ENCODE data around the gene ATP2B2. TPM values are rescaled to one million over a fixed set of nuclear protein-coding genes. Genes with fewer than 3 reads are reported as not detected.

ATP2B2 gene
- total and polyA plus RNA-seq, 9 of the 15 experiments (the other 6 are each of a cell fraction or from before 2014, with no cell fraction given): 0.06 TPM; not detected in 8

DNA sequence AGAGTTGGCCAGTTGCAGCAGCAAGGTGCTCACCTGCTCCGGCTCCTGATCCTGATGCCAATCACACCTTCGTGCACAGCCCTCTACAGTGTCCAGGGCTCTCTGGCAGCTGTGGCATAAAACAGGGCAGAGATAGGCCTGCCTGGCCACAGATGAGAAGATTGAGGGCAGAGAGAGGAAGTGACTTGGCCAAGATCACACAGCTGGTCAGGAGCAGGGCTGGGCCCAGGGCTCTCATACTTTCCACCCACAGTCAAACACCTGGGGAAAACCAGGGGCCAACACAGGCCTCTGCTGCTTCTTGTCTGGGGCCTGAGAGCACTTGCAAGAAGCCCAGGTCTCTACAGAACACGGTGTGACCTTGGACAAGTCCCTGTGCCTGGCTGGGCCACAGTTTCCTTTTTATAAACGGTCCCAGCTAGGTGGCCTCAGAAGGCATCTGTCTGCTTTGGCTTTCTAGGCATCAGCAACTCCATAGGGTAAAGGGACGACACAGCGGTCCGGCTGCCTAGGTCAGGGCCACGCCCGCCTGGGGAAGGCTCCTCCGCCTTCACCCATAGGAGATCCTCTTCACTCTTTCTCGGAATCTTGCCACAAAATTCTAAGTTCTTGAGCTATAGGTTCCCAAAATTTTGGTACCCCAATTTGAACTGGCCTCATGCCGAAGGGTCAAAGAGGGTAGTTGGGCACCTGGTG is 3.1 kb downstream of the ATP2B2 start:
- in situ Hi-C loops (cut with MboI) (no loop called here), intact Hi-C loops (cut with micrococcal nuclease) (no loop called here)
- Histone ChIP-seq H3K4me2 (ENCODE audit: insufficient read depth, low read length) (no peak overlapping the region), H3K4me1 (replicated peaks in 1 of 2; ENCODE audit: control insufficient read depth in 2 of 2, insufficient read depth in 2 of 2, low read length in 2 of 2) (peaks cover 0 to 3% of the 10 kb centered on the region in 2 experiments; a peak in 1 of 5 replicates), H3K9me3 (replicated peaks; ENCODE audit: control insufficient read depth, insufficient read depth, low read depth, low read length) (no peaks in the 10 kb centered on the region), H3K4me3 (no peak overlapping the region), H3K9ac (ENCODE audit: insufficient read depth in 1 of 2, low read depth in 2 of 2, low read length in 2 of 2) (no peak overlapping the region), H3K27me3 (ENCODE audit: control insufficient read depth in 2 of 2, insufficient read depth in 2 of 2, low read length in 2 of 2) (peaks cover 44 to 78% of the 10 kb centered on the region in 2 experiments), H3K79me2 (ENCODE audit: control insufficient read depth, insufficient read depth, low read length) (no peaks in the 10 kb centered on the region), H2AFZ (ENCODE audit: low read depth, low read length) (no peak overlapping the region), H4K20me1 (replicated peaks; ENCODE audit: control insufficient read depth, insufficient read depth, low read length) (peaks cover 21% of the 10 kb centered on the region), H3K36me3 (ENCODE audit: control insufficient read depth, insufficient read depth, low read length) (no peaks in the 10 kb centered on the region), H3K27ac (ENCODE audit: extremely low read depth, low read depth, low read length) (no peak overlapping the region), H3K9me1 (ENCODE audit: control insufficient read depth, insufficient read depth, low read length) (no peaks in the 10 kb centered on the region)
- FAIRE-seq: no peak
- ATAC-seq: no peak; the same call in 2 of the 3 replicates
- 0% methylated on average over 12 of the region's 12 CpGs for WGBS (ENCODE audit: insufficient coverage, low coverage, missing lambda C conversion rate)
- no TSS peak for BruUV-seq (replicated peaks)
- ChIA-PET CTCF (ENCODE audit: low intra/inter-chr PET ratio) (no interaction called here), POLR2A (interaction anchor here (0.7 to 0.8 kb wide), 3 partner anchors 9 to 181 kb away, joined by 3 read pairs; no protein-coding TSS in a partner anchor)
- no peak for DNase-seq (ENCODE audit: extremely low read depth in 1 of 4, low spot score in 3 of 4)
- TF ChIP-seq CREB1 (IDR thresholded peaks at IDR 0.05) (no peak), CREB1 (CRISPR knock-in tag; IDR thresholded peaks at IDR 0.05) (no peak), NUFIP1 (IDR thresholded peaks at IDR 0.05; ENCODE audit: partially characterized antibody) (no peak), POLR2B (IDR thresholded peaks at IDR 0.05; ENCODE audit: low read depth, partially characterized antibody) (no peak), CSDE1 (IDR thresholded peaks at IDR 0.05) (no peak), SNIP1 (IDR thresholded peaks at IDR 0.05; ENCODE audit: low read depth) (no peak), ESRRB (CRISPR knock-in tag; IDR thresholded peaks at IDR 0.05; ENCODE audit: borderline replicate concordance) (no peak), POLR3A (IDR thresholded peaks at IDR 0.05; ENCODE audit: borderline replicate concordance, extremely low read depth, insufficient read depth, insufficient read length) (no peak), ZNF143 (CRISPR knock-in tag; IDR thresholded peaks at IDR 0.05) (no peak), NR1H2 (CRISPR knock-in tag; IDR thresholded peaks at IDR 0.05) (no peak), ZNF445 (CRISPR knock-in tag; IDR thresholded peaks at IDR 0.05; ENCODE audit: low read depth) (no peak), POLR2A (conservative IDR thresholded peaks at IDR 0.05) (no peak)
- TF ChIP-seq, protein P1, sequence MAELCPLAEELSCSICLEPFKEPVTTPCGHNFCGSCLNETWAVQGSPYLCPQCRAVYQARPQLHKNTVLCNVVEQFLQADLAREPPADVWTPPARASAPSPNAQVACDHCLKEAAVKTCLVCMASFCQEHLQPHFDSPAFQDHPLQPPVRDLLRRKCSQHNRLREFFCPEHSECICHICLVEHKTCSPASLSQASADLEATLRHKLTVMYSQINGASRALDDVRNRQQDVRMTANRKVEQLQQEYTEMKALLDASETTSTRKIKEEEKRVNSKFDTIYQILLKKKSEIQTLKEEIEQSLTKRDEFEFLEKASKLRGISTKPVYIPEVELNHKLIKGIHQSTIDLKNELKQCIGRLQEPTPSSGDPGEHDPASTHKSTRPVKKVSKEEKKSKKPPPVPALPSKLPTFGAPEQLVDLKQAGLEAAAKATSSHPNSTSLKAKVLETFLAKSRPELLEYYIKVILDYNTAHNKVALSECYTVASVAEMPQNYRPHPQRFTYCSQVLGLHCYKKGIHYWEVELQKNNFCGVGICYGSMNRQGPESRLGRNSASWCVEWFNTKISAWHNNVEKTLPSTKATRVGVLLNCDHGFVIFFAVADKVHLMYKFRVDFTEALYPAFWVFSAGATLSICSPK (IDR thresholded peaks at IDR 0.05; ENCODE audit: borderline replicate concordance): no peak
- TF ChIP-seq, protein P2, sequence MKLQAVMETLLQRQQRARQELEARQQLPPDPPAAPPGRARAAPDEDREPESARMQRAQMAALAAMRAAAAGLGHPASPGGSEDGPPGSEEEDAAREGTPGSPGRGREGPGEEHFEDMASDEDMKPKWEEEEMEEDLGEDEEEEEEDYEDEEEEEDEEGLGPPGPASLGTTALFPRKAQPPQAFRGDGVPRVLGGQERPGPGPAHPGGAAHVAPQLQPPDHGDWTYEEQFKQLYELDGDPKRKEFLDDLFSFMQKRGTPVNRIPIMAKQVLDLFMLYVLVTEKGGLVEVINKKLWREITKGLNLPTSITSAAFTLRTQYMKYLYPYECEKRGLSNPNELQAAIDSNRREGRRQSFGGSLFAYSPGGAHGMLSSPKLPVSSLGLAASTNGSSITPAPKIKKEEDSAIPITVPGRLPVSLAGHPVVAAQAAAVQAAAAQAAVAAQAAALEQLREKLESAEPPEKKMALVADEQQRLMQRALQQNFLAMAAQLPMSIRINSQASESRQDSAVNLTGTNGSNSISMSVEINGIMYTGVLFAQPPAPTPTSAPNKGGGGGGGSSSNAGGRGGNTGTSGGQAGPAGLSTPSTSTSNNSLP (IDR thresholded peaks at IDR 0.05; ENCODE audit: borderline replicate concordance, low read depth, low read length): no peak
- TF ChIP-seq, protein P3, sequence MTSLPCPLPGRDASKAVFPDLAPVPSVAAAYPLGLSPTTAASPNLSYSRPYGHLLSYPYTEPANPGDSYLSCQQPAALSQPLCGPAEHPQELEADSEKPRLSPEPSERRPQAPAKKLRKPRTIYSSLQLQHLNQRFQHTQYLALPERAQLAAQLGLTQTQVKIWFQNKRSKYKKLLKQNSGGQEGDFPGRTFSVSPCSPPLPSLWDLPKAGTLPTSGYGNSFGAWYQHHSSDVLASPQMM (CRISPR knock-in tag; IDR thresholded peaks at IDR 0.05): no peak
